ENCODE data around the gene PLEKHA7. TPM values are rescaled to one million over a fixed set of nuclear protein-coding genes. Genes with fewer than 3 reads are reported as not detected.
"Not testable (repeated sequence)": the region's sequence is repeated elsewhere in the genome, so short reads cannot be mapped to it uniquely, and the experiment has no call there.

PLEKHA7 gene
- total RNA-seq, 2 experiments from 2014 or later = 5.1 to 5.6 TPM

DNA sequence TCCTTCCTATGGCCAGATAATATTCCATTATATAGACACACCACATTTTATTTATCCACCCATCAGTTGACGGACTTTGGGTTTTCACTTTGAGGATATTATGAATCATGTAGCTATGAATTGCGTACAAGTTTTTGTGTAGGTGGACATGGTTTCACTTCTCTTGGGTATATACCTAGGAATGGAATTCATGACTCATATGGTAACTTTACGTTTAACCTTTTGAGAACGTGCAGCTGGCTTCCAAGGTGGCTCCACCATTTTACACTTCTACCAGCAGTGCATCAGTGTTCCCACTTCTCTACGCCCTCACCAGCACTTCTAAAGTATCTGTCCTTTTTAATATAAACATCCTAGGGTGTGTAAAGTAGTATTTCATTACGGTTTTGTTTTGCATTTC, 112.0 kb downstream of the PLEKHA7 start:
- H3K27me3 Mint-ChIP-seq = no peaks in the 10 kb centered on the region
- DNase-seq = peak; percentile 44
- peaks cover 28% of the 10 kb centered on the region for H3K36me3 Mint-ChIP-seq
- peaks cover 41% of the 10 kb centered on the region for H3K4me1 Mint-ChIP-seq
- H3K4me3 Mint-ChIP-seq = peak overlapping the region; percentile 53
- peaks cover 7% of the 10 kb centered on the region for H3K9me3 Mint-ChIP-seq
- peak overlapping the region; percentile 98 for H3K27ac Mint-ChIP-seq

DNA sequence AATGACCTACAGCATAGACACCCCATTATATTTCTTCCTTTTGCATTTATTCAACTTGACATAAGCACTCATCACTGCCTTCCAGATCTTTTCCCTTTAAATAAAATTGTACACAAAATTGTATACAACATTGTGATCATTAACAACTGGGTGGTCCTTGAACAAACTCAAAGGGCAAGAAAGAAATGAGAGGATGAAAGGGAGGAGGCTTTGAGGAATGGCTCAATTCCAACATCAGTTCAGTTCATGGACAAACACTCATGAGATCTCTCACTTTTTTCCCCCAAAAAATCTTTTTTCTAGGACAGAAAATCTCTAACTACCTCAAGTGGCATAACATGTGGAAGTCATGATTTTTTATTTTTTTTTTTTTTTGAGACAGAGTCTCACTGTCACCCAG, 113.7 kb downstream of the PLEKHA7 start:
- H3K27ac Mint-ChIP-seq = peak overlapping the region; percentile 32
- H3K36me3 Mint-ChIP-seq = peaks cover 26% of the 10 kb centered on the region
- peaks cover 40% of the 10 kb centered on the region for H3K4me1 Mint-ChIP-seq
- no peak overlapping the region for H3K4me3 Mint-ChIP-seq
- no peak for DNase-seq
- H3K27me3 Mint-ChIP-seq = peaks cover 14% of the 10 kb centered on the region
- H3K9me3 Mint-ChIP-seq = peaks cover 7% of the 10 kb centered on the region

DNA sequence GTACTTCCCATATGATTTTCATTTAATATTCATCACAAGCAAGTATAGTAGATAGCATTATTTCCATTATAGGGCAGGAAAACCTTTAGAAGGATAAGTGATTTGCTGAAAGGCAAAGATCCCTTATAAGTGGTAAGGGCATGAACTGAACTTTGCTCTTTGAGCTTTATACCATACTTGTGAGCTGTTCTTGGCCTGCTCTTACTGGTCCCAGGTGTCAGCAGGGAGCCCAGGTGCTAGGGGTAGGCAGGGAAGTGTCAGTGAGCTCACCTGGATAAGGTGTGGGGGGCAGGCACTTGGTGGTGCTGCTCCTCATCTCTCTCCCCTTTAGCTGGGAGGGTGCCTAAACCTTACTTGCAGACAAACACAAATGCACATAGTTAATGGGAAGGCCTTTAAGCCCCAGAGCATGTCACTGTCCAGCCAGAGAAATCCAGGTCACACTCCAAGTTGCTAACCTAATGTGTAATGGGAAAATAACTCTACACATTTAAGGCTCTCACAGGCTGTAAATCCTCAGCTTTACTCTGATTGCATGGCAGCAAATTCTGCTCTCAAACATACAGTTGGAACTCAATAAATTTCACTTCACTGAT, 114.4 kb downstream of the PLEKHA7 start:
- Mint-ChIP-seq H3K9me3 (peaks cover 7% of the 10 kb centered on the region), H3K27ac (no peak overlapping the region), H3K4me1 (peaks cover 40% of the 10 kb centered on the region), H3K36me3 (peaks cover 26% of the 10 kb centered on the region), H3K4me3 (no peak overlapping the region), H3K27me3 (peaks cover 14% of the 10 kb centered on the region)
- no peak for DNase-seq

DNA sequence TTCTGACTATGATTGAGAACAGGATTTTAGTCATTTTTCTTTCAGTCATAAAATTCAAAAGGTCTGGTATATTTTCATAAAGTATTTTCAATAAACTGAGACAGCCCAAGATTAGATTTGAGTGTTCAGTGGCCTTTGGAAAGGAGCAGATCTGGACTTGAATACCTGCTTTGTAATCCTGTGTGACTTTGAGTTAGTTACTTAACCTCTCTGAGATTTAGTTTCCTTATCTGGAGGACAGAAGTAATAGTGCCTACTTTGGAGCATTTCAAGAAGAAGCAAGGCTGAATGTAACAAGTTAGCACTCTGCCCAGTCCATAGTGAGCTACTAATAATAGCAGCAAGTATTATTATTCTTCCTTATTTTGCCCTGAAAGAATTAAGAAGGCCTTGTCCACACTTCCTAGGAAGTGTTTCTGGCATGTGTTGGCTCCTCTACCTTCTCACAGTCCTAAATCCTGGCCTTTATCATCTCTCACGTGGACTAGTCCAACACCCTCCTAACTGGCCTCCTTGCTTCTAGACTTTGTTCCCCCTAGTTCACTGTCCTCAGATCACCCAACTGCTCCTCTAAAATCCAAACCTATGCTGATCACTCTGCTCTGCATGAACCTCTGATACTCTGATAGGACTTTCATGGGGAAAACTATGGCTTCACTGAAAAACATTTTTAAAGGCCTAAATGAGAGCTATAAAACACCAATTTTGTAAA, 115.8 kb downstream of the PLEKHA7 start:
- Mint-ChIP-seq H3K27ac (no peak overlapping the region), H3K36me3 (peaks cover 19% of the 10 kb centered on the region), H3K9me3 (peaks cover 7% of the 10 kb centered on the region), H3K4me3 (no peak overlapping the region), H3K27me3 (peaks cover 21% of the 10 kb centered on the region), H3K4me1 (peaks cover 32% of the 10 kb centered on the region)
- DNase-seq = no peak

DNA sequence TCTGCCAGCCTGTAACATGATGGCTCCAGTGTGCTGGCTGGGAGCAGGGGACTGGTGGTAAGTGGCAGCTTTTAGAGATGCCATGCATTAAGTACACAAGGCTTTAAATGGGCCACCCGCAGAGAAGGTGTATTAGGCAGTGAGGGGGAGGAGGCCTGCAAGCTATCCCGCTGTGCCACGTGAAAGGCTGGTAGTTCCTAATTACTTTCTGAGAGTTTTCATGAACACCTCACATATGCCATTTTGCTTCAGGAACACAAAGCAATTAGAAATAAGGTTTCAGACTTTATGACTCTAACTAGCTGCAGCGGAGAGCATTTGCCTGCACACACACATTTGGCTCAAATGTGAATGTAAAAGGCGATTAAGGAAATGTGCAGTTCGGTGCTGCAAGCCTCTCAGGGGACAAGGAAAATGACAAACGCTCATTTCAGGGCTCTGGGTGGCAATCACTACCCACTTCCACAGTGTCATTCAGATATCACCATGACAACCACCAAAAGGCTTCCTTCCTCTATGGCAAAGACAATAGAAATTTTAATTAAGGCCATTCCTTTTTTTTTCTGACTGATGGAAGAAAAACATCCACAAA, 116.6 kb downstream of the PLEKHA7 start:
- no peak overlapping the region for H3K27ac Mint-ChIP-seq
- peaks cover 6% of the 10 kb centered on the region for H3K9me3 Mint-ChIP-seq

DNA sequence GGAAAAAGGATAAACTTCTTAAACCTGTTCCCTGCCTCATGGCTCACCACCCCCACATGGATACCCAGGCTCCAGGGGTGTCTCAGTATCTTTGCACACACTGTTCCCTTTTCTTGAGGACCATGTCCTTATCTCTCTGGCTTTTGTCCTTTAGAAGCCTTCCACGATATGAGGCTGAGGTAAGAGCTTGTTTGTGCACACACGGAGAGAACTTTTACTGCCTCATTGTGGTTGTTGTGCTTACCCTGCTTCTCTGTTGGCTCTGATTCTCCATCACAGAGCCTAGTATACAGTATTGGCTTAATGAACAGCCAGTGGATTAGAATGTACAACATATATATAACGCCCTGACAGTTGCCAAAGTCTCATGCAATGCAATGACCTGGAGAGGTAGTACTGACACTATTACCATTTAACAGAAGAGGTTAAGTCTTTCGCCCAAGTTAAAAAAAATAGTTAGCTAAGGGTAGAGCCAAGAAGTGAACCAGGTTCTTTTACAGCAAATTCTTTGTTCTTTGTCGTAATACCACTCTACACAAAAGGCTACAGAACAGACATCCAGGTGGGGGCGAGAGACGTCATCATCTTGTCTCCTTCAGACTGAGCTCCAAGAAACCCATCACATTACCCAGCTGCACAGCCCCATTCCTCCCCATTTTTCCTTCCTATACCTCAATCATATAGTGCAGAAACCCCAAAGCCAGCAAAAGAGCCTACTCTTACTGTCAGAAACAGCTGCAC, 117.3 kb downstream of the PLEKHA7 start:
- H3K27ac Mint-ChIP-seq = no peak overlapping the region
- peaks cover 21% of the 10 kb centered on the region for H3K27me3 Mint-ChIP-seq
- no peak for DNase-seq
- H3K9me3 Mint-ChIP-seq = peaks cover 4% of the 10 kb centered on the region
- H3K36me3 Mint-ChIP-seq = peaks cover 13% of the 10 kb centered on the region
- peaks cover 16% of the 10 kb centered on the region for H3K4me1 Mint-ChIP-seq
- H3K4me3 Mint-ChIP-seq = no peak overlapping the region

More for the DNA sequence above, 116.6 kb downstream of the PLEKHA7 start:
- Mint-ChIP-seq H3K27me3 (peaks cover 21% of the 10 kb centered on the region), H3K4me3 (no peak overlapping the region), H3K36me3 (peaks cover 14% of the 10 kb centered on the region), H3K4me1 (peaks cover 23% of the 10 kb centered on the region)
- no peak for DNase-seq

DNA sequence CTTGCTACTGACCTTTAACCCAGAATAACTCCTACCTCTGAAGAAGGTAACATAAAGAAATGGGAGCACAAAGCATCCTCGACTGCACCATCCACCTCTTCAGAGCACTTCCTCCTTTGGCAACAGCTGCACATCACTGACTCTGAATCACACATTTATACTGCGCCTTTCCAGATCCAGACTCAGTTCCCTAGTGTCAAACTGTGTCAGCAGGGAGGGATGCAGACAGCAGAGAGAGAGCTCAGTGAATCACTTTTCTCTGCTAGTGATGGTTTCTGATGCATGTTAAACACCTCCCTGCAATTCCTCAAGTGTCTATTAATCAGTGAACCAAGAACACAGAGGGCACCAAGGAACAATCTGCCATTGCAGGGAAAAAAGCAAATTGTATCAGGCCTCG, 118.9 kb downstream of the PLEKHA7 start:
- Mint-ChIP-seq H3K27me3 (peaks cover 21% of the 10 kb centered on the region), H3K27ac (no peak overlapping the region), H3K36me3 (peaks cover 4% of the 10 kb centered on the region), H3K4me1 (peaks cover 10% of the 10 kb centered on the region), H3K9me3 (no peaks in the 10 kb centered on the region), H3K4me3 (no peak overlapping the region)
- no peak for DNase-seq

DNA sequence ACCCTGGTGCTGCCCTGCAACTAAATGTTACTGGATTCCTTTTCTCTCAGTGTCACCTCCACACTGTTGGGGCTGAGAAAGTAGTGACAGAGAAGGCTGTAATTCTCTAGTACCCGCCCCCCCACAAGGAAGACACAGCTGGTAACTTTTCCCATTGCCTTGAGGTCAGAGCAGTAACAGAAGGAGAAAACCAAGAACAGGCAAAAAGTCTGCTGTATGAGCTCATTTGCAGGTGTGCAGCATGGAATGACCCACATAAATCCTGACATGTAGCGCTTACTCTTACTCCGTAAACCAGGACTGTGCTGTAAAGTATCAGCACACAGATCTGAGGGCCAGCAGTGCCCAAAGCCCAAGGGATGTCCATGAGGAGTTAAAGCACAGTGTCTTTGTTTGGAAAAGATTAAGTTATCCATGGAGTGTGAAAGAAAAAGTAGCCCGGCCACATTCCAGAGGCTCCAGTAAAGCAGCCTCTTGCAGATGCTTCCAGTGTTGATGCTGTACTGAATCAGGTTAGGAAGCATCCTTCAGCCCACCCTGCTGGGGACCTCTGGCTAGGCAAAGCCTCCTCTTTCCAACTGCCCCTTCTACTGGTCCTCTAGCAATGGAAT, 120.7 kb downstream of the PLEKHA7 start:
- no peak for DNase-seq
- peaks cover 21% of the 10 kb centered on the region for H3K27me3 Mint-ChIP-seq
- H3K4me1 Mint-ChIP-seq = peaks cover 13% of the 10 kb centered on the region
- H3K4me3 Mint-ChIP-seq = no peak overlapping the region
- no peak overlapping the region for H3K27ac Mint-ChIP-seq
- H3K36me3 Mint-ChIP-seq = peaks cover 10% of the 10 kb centered on the region
- peaks cover 6% of the 10 kb centered on the region for H3K9me3 Mint-ChIP-seq

DNA sequence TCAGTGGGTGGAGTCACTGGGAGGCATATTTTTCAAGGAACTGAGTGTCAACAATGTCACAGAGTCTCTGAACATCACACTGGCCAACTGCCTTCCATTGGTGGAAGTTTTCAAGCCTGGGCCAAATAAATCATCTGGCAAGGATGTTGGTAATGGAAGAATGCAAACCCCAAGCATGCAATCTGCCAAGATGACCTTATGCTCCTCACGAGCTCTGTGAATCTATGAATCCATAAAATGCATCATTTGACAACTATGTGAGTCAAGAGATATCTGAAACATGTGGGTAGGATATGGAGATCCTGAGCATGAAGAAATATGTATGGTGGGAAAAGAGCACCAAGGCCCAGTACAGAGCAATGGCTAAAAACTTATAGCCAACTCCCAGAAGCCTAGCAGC, 122.2 kb downstream of the PLEKHA7 start:
- H3K27me3 Mint-ChIP-seq = peaks cover 20% of the 10 kb centered on the region
- peaks cover 10% of the 10 kb centered on the region for H3K36me3 Mint-ChIP-seq
- no peak overlapping the region for H3K4me3 Mint-ChIP-seq
- H3K4me1 Mint-ChIP-seq = peaks cover 5% of the 10 kb centered on the region
- no peak overlapping the region for H3K27ac Mint-ChIP-seq
- no peak for DNase-seq
- peaks cover 6% of the 10 kb centered on the region for H3K9me3 Mint-ChIP-seq

DNA sequence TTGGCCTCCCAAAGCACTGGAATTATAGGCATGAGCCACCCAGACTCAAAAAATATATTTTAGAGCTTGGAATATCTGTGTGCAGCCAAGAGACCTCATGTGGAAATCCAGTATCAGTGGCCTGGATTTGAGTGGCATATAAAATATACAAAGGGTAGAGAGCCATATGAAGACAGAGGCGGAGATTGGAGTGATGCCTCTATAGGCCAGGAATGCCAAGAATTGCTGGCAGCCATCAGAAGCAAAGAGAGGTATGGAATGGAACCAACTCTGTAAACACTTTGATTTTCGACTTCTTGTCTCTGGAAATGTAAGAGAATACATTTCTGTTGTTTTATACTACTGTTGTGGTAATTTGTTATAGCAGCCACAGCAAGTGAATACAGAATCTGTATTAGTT, 123.0 kb downstream of the PLEKHA7 start:
- DNase-seq = no peak
- peaks cover 5% of the 10 kb centered on the region for H3K4me1 Mint-ChIP-seq
- H3K27me3 Mint-ChIP-seq = peaks cover 13% of the 10 kb centered on the region
- peaks cover 6% of the 10 kb centered on the region for H3K9me3 Mint-ChIP-seq
- peaks cover 10% of the 10 kb centered on the region for H3K36me3 Mint-ChIP-seq
- no peak overlapping the region for H3K4me3 Mint-ChIP-seq
- H3K27ac Mint-ChIP-seq = no peak overlapping the region

DNA sequence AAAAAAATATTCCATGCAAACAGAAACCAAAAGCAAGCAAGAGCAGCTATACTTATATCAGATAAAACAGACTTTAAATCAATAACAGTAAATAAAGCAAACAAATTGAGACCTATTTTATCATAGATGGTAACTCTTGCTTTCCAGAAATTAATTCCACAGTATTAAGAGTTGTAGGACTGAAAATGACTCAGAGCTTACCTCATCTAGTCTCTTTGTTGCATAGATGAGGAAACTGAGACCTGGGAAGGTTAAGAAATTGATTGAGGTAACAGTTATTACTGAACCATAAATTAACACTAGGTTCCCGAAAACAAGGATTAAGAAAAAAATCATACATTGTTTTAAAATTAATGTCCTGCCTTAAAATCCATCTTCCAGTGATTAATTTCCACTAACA, 123.8 kb downstream of the PLEKHA7 start:
- no peak overlapping the region for H3K4me3 Mint-ChIP-seq

DNA sequence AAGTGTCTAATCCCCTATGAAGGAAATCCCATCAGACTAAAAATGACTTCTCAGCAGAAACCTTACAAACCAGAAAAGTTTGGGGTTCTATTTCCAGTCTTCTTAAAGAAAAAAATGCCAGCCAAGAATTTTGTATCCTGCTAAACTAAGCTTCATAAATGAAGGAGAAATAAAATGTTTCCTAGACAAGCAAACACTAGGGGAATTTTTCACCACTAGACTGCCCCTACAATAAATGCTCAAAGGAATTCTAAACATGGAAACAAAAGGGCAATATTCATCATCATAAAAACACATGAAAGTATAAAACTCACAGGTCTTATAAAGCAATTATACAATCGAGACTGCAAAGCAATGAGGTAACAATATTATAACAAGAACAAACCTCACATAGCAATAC, 124.3 kb downstream of the PLEKHA7 start:
- Mint-ChIP-seq H3K27me3 (peaks cover 14% of the 10 kb centered on the region), H3K9me3 (peaks cover 6% of the 10 kb centered on the region), H3K36me3 (peaks cover 10% of the 10 kb centered on the region), H3K4me1 (peaks cover 5% of the 10 kb centered on the region), H3K27ac (no peak overlapping the region), H3K4me3 (no peak overlapping the region)
- DNase-seq = no peak

More for the DNA sequence above, 123.8 kb downstream of the PLEKHA7 start:
- no peak for DNase-seq
- Mint-ChIP-seq H3K9me3 (peaks cover 6% of the 10 kb centered on the region), H3K27ac (no peak overlapping the region), H3K4me1 (peaks cover 5% of the 10 kb centered on the region), H3K36me3 (peaks cover 10% of the 10 kb centered on the region), H3K27me3 (peaks cover 14% of the 10 kb centered on the region)

DNA sequence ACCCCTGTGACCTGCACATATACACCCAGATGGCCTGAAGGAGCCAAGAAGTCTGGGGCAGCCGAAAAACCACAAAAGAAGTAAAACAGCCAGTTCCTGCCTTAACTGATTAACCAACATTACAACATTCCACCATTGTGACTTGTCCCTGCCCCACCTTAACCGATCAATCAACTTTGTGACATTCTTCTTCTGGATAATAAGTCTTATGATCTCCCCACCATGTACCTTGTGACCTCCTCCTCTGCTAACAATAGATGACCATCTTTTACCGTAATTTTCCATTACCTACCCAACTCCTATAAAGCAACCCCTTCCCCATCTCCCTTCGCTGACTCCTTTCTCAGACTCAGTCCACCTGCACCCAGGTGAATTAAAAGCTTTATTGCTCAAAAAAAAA, 125.2 kb downstream of the PLEKHA7 start:
- H3K4me1 Mint-ChIP-seq, H3K9me3 Mint-ChIP-seq, H3K4me3 Mint-ChIP-seq, H3K36me3 Mint-ChIP-seq, H3K27ac Mint-ChIP-seq, H3K27me3 Mint-ChIP-seq, DNase-seq: not testable (repeated sequence)

DNA sequence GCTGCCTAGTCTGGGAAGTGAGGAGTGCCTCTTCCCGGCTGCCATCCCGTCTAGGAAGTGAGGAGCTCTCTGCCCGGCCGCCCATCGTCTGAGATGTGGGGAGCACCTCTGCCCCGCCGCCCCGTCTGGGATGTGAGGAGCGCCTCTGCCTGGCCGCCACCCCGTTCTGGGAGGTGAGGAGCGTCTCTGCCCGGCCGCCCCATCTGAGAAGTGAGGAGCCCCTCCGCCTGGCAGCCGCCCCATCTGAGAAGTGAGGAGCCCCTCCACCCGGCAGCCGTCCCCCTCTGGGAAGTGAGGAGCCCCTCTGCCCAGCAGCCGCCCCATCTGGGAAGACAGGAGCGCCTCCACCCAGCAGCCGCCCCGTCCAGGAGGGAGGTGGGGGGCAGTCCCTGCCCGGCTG, 126.3 kb downstream of the PLEKHA7 start:
- not testable (repeated sequence) for H3K4me1 Mint-ChIP-seq, DNase-seq, H3K9me3 Mint-ChIP-seq, H3K27ac Mint-ChIP-seq, H3K4me3 Mint-ChIP-seq, H3K36me3 Mint-ChIP-seq
- H3K27me3 Mint-ChIP-seq = peaks cover 11% of the 10 kb centered on the region

DNA sequence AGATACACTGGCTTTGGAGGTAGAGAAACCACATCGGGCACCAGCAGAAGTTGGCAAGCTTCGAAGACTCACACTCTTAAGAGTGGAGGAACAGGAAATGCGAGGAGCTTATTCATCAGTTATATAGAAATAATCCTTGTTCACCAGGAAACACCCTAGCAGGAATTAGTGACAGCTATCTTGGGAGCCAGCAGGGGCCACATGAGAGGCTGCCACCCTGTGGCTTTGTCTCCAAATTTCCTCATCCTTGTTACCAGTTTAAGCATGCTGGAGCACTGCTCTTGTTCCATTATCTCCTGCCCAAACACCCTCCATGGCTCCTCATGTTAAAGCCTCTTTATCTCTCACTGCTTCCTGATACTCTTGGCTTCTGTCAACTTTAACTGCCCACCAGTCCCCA, 131.0 kb downstream of the PLEKHA7 start:
- no peaks in the 10 kb centered on the region for H3K9me3 Mint-ChIP-seq
- no peak overlapping the region for H3K27ac Mint-ChIP-seq

More for the DNA sequence above, 131.0 kb downstream of the PLEKHA7 start:
- no peak overlapping the region for H3K4me3 Mint-ChIP-seq
- H3K36me3 Mint-ChIP-seq = no peaks in the 10 kb centered on the region
- H3K27me3 Mint-ChIP-seq = peaks cover 14% of the 10 kb centered on the region
- no peak for DNase-seq
- peaks cover 2% of the 10 kb centered on the region for H3K4me1 Mint-ChIP-seq
